ENCODE results near the gene ACTA1. TPM values are rescaled to one million over a fixed set of nuclear protein-coding genes. Genes with fewer than 3 reads are reported as not detected.

Gene ACTA1
- total and polyA plus RNA-seq, 2 experiments from 2014 or later = 8.8 to 13.0 TPM

DNA sequence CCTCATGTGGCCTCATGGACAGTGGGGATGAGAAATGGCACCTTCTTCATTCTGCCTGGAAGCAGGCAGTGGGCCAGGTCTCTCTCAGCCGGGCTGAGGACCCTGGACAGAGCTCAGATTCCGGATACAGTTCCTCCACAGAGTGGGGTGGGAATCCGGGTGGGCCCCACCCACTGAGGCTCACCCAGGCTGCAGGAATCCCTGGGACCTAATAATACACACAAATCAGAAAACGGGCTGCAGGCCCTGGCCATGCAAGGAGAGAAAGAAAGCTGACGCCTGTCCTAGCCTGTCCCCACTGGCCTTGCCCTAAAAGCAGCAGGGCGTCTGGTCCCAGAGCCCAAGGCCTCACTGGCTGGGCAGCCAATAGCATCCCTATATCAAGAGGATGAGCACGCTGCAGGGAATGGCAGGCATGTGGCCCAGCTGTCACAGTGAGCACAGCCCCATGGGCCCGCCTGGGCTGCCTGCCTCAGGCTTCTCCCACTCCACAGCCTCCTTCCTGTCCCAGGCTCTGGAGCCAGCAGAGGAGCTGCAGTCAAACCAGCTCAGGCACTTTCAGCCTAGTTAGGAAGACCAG, 25.3 kb downstream of the ACTA1 start:
- no peaks in the 10 kb centered on the region for H3K36me3 ChIP-seq (ENCODE audit: insufficient read depth)
- H4K20me1 ChIP-seq (replicated peaks; ENCODE audit: insufficient read depth) = 0 out of 2 replicates have a peak, but pooled peaks cover 4% of the 10 kb centered on the region
- no peak overlapping the region for H2AFZ ChIP-seq
- H3K27ac ChIP-seq (ENCODE audit: low read depth) = no peak overlapping the region
- Mint-ChIP-seq H3K36me3 (ENCODE audit: low read depth) (no peaks in the 10 kb centered on the region), H3K27me3 (ENCODE audit: insufficient read depth, low read depth, poor library complexity) (peaks cover 72% of the 10 kb centered on the region), H3K9me3 (peaks cover 3% of the 10 kb centered on the region; the same call in 1 of the 3 replicates), H3K27ac (no peak overlapping the region), H3K4me1 (peaks cover 41% of the 10 kb centered on the region), H3K4me3 (no peak overlapping the region; the same call in 2 of the 3 replicates)
- H3K27me3 ChIP-seq (ENCODE audit: insufficient read depth) = peaks cover 67% of the 10 kb centered on the region
- ATAC-seq = peak; percentile 14
- peak overlapping the region; percentile 98; the same call in 1 of the 2 replicates for H3K4me2 ChIP-seq
- peak; percentile 47 for DNase-seq (ENCODE audit: low spot score)
- H3F3A ChIP-seq (replicated peaks; ENCODE audit: low read depth) = peaks cover 7% of the 10 kb centered on the region
- H3K79me2 ChIP-seq (replicated peaks; ENCODE audit: insufficient read depth) = no peaks in the 10 kb centered on the region
- TF ChIP-seq, protein P1, sequence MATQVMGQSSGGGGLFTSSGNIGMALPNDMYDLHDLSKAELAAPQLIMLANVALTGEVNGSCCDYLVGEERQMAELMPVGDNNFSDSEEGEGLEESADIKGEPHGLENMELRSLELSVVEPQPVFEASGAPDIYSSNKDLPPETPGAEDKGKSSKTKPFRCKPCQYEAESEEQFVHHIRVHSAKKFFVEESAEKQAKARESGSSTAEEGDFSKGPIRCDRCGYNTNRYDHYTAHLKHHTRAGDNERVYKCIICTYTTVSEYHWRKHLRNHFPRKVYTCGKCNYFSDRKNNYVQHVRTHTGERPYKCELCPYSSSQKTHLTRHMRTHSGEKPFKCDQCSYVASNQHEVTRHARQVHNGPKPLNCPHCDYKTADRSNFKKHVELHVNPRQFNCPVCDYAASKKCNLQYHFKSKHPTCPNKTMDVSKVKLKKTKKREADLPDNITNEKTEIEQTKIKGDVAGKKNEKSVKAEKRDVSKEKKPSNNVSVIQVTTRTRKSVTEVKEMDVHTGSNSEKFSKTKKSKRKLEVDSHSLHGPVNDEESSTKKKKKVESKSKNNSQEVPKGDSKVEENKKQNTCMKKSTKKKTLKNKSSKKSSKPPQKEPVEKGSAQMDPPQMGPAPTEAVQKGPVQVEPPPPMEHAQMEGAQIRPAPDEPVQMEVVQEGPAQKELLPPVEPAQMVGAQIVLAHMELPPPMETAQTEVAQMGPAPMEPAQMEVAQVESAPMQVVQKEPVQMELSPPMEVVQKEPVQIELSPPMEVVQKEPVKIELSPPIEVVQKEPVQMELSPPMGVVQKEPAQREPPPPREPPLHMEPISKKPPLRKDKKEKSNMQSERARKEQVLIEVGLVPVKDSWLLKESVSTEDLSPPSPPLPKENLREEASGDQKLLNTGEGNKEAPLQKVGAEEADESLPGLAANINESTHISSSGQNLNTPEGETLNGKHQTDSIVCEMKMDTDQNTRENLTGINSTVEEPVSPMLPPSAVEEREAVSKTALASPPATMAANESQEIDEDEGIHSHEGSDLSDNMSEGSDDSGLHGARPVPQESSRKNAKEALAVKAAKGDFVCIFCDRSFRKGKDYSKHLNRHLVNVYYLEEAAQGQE (IDR thresholded peaks at IDR 0.05; ENCODE audit: unreplicated experiment) = peak; percentile 63
- TF ChIP-seq CREB1 (CRISPR knock-in tag; IDR thresholded peaks at IDR 0.05; ENCODE audit: low read depth) (no peak), NANOG (IDR thresholded peaks at IDR 0.05; ENCODE audit: borderline replicate concordance) (no peak)
- H3K4me3 ChIP-seq = no peak overlapping the region
- H3K9me2 ChIP-seq (ENCODE audit: insufficient read depth) = peaks cover 3% of the 10 kb centered on the region; the same call in 1 of the 2 replicates
- peaks cover 47% of the 10 kb centered on the region for H3K4me1 ChIP-seq (ENCODE audit: insufficient read depth)

DNA sequence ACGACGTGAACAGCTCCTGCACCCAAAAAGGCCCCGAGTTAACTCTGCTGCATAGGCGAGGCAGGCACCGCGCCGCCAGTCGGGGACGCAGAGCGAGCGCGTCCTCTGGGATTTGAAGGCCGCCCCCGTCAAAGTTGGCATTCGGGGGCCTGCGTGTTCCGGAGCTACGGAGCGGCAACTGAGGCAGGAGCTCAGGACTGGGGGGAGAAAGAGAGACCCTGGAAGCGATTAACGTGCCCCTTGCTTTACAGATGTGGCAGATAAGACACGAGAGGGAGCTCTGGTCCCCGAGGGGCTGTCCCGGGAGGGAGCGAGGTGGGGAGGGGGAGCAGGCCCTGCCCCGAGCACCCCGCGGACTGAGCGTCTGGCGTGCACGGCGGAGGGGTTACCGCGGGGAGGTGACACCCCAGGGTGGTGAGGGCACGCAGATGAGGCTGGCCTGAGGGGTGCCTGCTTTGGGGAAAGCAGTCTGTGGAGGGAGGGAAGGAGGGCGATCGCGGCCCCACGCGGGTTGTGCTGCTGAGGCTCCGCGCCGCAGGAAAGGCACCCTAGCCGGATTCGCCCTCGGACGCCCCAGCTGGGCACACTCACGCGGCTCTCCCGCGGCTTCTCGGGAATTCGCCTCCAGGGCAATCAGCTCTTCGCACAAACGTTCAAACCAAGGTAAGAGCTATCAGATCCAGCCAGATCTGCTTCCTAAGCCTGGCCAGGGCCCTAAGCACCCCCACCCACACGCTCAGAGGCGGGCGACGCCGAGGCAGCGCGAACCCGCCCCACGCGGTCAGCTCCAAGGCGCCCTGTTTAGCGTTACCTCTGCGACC, 26.5 kb downstream of the ACTA1 start:
- 0 out of 2 replicates have a peak, but pooled peaks cover 4% of the 10 kb centered on the region for H4K20me1 ChIP-seq (replicated peaks; ENCODE audit: insufficient read depth)
- no peak overlapping the region for H3K27ac ChIP-seq (ENCODE audit: low read depth)
- H3K79me2 ChIP-seq (replicated peaks; ENCODE audit: insufficient read depth) = no peaks in the 10 kb centered on the region
- H3K4me3 Mint-ChIP-seq = peak overlapping the region; percentile 81
- ATAC-seq (peak; percentile 39), DNase-seq (ENCODE audit: low spot score) (peak; percentile 59)
- no peaks in the 10 kb centered on the region for H3K36me3 Mint-ChIP-seq (ENCODE audit: low read depth)
- peak overlapping the region; percentile 83 for H3K4me3 ChIP-seq
- peaks cover 3% of the 10 kb centered on the region for H3K9me2 ChIP-seq (ENCODE audit: insufficient read depth)
- no peaks in the 10 kb centered on the region for H3K36me3 ChIP-seq (ENCODE audit: insufficient read depth)
- peak overlapping the region; percentile 98 for H3K4me2 ChIP-seq
- peaks cover 72% of the 10 kb centered on the region for H3K27me3 Mint-ChIP-seq (ENCODE audit: insufficient read depth, low read depth, poor library complexity)
- peaks cover 34% of the 10 kb centered on the region for H3K4me1 Mint-ChIP-seq
- H3K9me3 Mint-ChIP-seq = peaks cover 3% of the 10 kb centered on the region; the same call in 1 of the 3 replicates
- TF ChIP-seq, protein P1 (IDR thresholded peaks at IDR 0.05; ENCODE audit: unreplicated experiment) = peak; percentile 20
- TF ChIP-seq, protein P2, sequence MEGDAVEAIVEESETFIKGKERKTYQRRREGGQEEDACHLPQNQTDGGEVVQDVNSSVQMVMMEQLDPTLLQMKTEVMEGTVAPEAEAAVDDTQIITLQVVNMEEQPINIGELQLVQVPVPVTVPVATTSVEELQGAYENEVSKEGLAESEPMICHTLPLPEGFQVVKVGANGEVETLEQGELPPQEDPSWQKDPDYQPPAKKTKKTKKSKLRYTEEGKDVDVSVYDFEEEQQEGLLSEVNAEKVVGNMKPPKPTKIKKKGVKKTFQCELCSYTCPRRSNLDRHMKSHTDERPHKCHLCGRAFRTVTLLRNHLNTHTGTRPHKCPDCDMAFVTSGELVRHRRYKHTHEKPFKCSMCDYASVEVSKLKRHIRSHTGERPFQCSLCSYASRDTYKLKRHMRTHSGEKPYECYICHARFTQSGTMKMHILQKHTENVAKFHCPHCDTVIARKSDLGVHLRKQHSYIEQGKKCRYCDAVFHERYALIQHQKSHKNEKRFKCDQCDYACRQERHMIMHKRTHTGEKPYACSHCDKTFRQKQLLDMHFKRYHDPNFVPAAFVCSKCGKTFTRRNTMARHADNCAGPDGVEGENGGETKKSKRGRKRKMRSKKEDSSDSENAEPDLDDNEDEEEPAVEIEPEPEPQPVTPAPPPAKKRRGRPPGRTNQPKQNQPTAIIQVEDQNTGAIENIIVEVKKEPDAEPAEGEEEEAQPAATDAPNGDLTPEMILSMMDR (conservative IDR thresholded peaks at IDR 0.05; ENCODE audit: low read depth in 2 of 2) = peak in 1 of 2 experiments; percentile 22; a peak in 1 of 4 replicates
- TF ChIP-seq EZH2 (IDR thresholded peaks at IDR 0.05; ENCODE audit: low read depth, unreplicated experiment) (peak; percentile 75), ZNF114 (CRISPR knock-in tag; IDR thresholded peaks at IDR 0.05) (no peak)
- H3K27me3 ChIP-seq (ENCODE audit: insufficient read depth) = peaks cover 67% of the 10 kb centered on the region
- peaks cover 7% of the 10 kb centered on the region for H3F3A ChIP-seq (replicated peaks; ENCODE audit: low read depth)
- H3K4me1 ChIP-seq (ENCODE audit: insufficient read depth) = peaks cover 42% of the 10 kb centered on the region
- H3K27ac Mint-ChIP-seq = no peak overlapping the region
- H2AFZ ChIP-seq = peak overlapping the region; percentile 96
